Heart right ventricle (tissue), 16 donors: ENCODE results near the gene AACS. TPM values are rescaled to one million over a fixed set of nuclear protein-coding genes. Genes with fewer than 3 reads are reported as not detected.
"Not testable (repeated sequence)": the region's sequence is repeated elsewhere in the genome, so short reads cannot be mapped to it uniquely, and the experiment has no call there.

Source experiments
- ATAC-seq, 8 donors: fragments of 200-7000 bp; cut with Tn5 transposase; one replicate each; pipeline ENCODE4 v1.9.1; 2020; ENCODE audit warnings: mild to moderate bottlenecking in 8 of 8, moderate library complexity in 8 of 8, moderate number of reproducible peaks in 1 of 8
- DNase-seq, 2 donors: peaks; one replicate each; pipeline ENCODE4 v3.0.0-alpha.2; 2020
- H3K27ac ChIP-seq, 10 donors: fragments of 200-600 bp; sonication (generic) in 2 of 10; one replicate each; pipeline versions ENCODE4 v1.5.0 to v1.8.0; 2020 to 2022; ENCODE audit warnings: mild to moderate bottlenecking in 3 of 10
- H3K27me3 ChIP-seq, 7 donors: fragments of 200-600 bp; one replicate each; pipeline ENCODE4 v1.8.0; 2021 to 2022; ENCODE audit warnings: mild to moderate bottlenecking in 2 of 7
- H3K36me3 ChIP-seq, 9 donors: fragments of 200-600 bp; sonication (generic) in 1 of 9; one replicate each; pipeline versions ENCODE4 v1.5.0 to v1.8.0; 2020 to 2022; ENCODE audit warnings: mild to moderate bottlenecking in 2 of 9
- H3K4me1 ChIP-seq, 9 donors: fragments of 200-600 bp; sonication (generic) in 1 of 9; one replicate each; pipeline versions ENCODE4 v1.5.0 to v1.8.0; 2020 to 2022; ENCODE audit warnings: mild to moderate bottlenecking in 4 of 9
- H3K4me3 ChIP-seq, 10 donors: fragments of 200-600 bp; sonication (generic) in 2 of 10; one replicate each; pipeline versions ENCODE4 v1.5.0 to v1.8.0; 2020 to 2022; ENCODE audit warnings: mild to moderate bottlenecking in 7 of 10, moderate library complexity in 2 of 10
- H3K9me3 ChIP-seq, 11 donors: fragments of 200-600 bp in 10 of 11; sonication (generic) in 2 of 11; one replicate each; pipeline versions ENCODE4 v1.5.0 to v1.8.0; 2013 to 2022; ENCODE audit warnings: mild to moderate bottlenecking in 2 of 11, control low read depth in 1 of 11, moderate library complexity in 1 of 11
- CTCF ChIP-seq, 9 donors: fragments of 200-600 bp; sonication (generic) in 2 of 9; IDR thresholded peaks; one replicate each; pipeline versions ENCODE4 v1.5.0 to v1.8.0; 2021 to 2022; ENCODE audit warnings: antibody characterized with exemption in 9 of 9, mild to moderate bottlenecking in 5 of 9, moderate library complexity in 1 of 9
- WGBS, 2 donors: extraction: QIAGEN DNeasy Blood & Tissue Kit; methylation state at CpG; one replicate each; pipeline ENCODE4 v1.1.7; 2013; ENCODE audit warnings: inconsistent platforms in 1 of 2; 5-methylcytosine and 5-hydroxymethylcytosine counted together
- intact Hi-C, 10 donors: fragments of 100-400 bp; cut with DNase I; formaldehyde crosslinking; loops; one replicate each; pipeline versions ENCODE4 v1.11.1 to v1.14.2; 2022
- polyA plus RNA-seq, 2 donors: library from polyadenylated mRNA; stranded (reverse); fragments of 200-250 nt; gene quantifications; one replicate each; pipeline ENCODE4 v1.2.3, GENCODE V29; 2013
- total RNA-seq, 10 donors: library from RNA; stranded (reverse); fragmentation: NEBNext Ultra II Directional in 3 of 10; extraction: Animal tissue kit (Norgen Biotek cat#: 25700) in 3 of 10; gene quantifications; one replicate each; pipeline versions ENCODE4 v1.2.1 to v1.2.4, GENCODE V29; 2021 to 2023
- donor health status: Arrhythmogenic right ventricular cardiomyopathy.
- donor health status: ischemic (EF 13 %, LVEDD 7.1; RV severe dilation, severe dysfunction).
- donor health status: healthy with polysubstance abuse.
- donor health status: DM: no; HTN: yes; CAD: no.
- donor health status: DM: no; HTN: no; CAD: no.
- donor health status: ischemic (EF 25% LVEDD 6.9; RV normal size, moderate dysfunction).
- donor health status: ischemic (EF 25% LVEDD 5.7; RV mildly dilated, moderate dysfunction).
- donor health status: healthy.
- donor health status: DM: yes; HTN: yes; CAD: no.
- donor health status: Ischemic cardiomyopathy.
- donor health status: ischemic (EF 35%, LVEDD 5.7; RV mildly dilated, moderate dysfunction).
- donor health status: nonischemic (EF 11% LVEDD 7.7; RV severe dilation, severe dysfunction).
- donor health status: DM: yes; HTN: yes; CAD: no.
- donor health status: PGD.
- donor health status: ischemic (EF 29% LVEDD 5.4; RV normal size, mild dysfunction).
- donor health status: nonischemic (EF 23%, LVEDD 6.1; RV moderate dilation, normal function).

AACS gene
- total and polyA plus RNA-seq, 12 donors = 8.5 to 19.4 (median 12.1) TPM

GRCh38 chr12:125070661-125071390, 5.6 kb downstream of the AACS start:
- Histone ChIP-seq H3K4me1 (peaks cover 3 to 22% (median 10%) of the 10 kb centered on the region in 9 donors), H3K27me3 (no peaks in the 10 kb centered on the region), H3K9me3 (no peaks in the 10 kb centered on the region), H3K27ac (no peak overlapping the region), H3K36me3 (peaks cover 0 to 18% (median 0%) of the 10 kb centered on the region in 9 donors), H3K4me3 (no peak overlapping the region)
- DNase-seq = no peak
- WGBS, 2 donors = 93 to 94% methylated on average over 11 of the region's 11 CpGs
- no peak for TF ChIP-seq CTCF (IDR thresholded peaks at IDR 0.05)
- intact Hi-C loops = no loop called here
- ATAC-seq = no peak

- WGBS, 2 donors = 86 to 94% methylated on average over 12 of the region's 12 CpGs
- ATAC-seq (no peak), DNase-seq (no peak)
- TF ChIP-seq CTCF (IDR thresholded peaks at IDR 0.05) = no peak
- Histone ChIP-seq H3K9me3 (no peaks in the 10 kb centered on the region), H3K4me3 (no peak overlapping the region), H3K36me3 (peaks cover 0 to 24% (median 1%) of the 10 kb centered on the region in 9 donors), H3K27ac (no peak overlapping the region), H3K4me1 (peaks cover 0 to 18% (median 10%) of the 10 kb centered on the region in 9 donors), H3K27me3 (no peaks in the 10 kb centered on the region)
- intact Hi-C loops = no loop called here
Observed at GRCh38 chr12:125071456-125071855, 6.2 kb downstream of the AACS start.

- Histone ChIP-seq H3K9me3 (no peaks in the 10 kb centered on the region), H3K4me3 (no peak overlapping the region), H3K36me3 (peaks cover 0 to 34% (median 7%) of the 10 kb centered on the region in 9 donors), H3K27me3 (no peaks in the 10 kb centered on the region), H3K27ac (no peak overlapping the region), H3K4me1 (peaks cover 0 to 14% (median 5%) of the 10 kb centered on the region in 9 donors)
- WGBS, 2 donors = 90% methylated on average over 2 of the region's 2 CpGs
- intact Hi-C loops = no loop called here
- ATAC-seq = no peak
- no peak for DNase-seq
- TF ChIP-seq CTCF (IDR thresholded peaks at IDR 0.05) = no peak
Observed at GRCh38 chr12:125072496-125072895, 7.3 kb downstream of the AACS start.

GRCh38 chr12:125074294-125074693, 9.1 kb downstream of the AACS start:
- H3K9me3 ChIP-seq, H3K27ac ChIP-seq, ATAC-seq, H3K4me1 ChIP-seq, H3K4me3 ChIP-seq, DNase-seq, intact Hi-C loops, H3K27me3 ChIP-seq: not testable (repeated sequence)
- 84 to 92% methylated on average over 2 of the region's 2 CpGs for WGBS, 2 donors
- H3K36me3 ChIP-seq = peaks cover 0 to 52% (median 7%) of the 10 kb centered on the region in 9 donors

- H3K9me3 ChIP-seq = no peaks in the 10 kb centered on the region
- peaks cover 0 to 60% (median 7%) of the 10 kb centered on the region in 9 donors for H3K36me3 ChIP-seq
- no peak overlapping the region for H3K4me3 ChIP-seq
- no peaks in the 10 kb centered on the region for H3K27me3 ChIP-seq
- no peak for TF ChIP-seq CTCF (IDR thresholded peaks at IDR 0.05)
- H3K4me1 ChIP-seq = peaks cover 0 to 4% (median 0%) of the 10 kb centered on the region in 9 donors
- ATAC-seq (no peak), DNase-seq (no peak)
- 96% methylated on average over 6 of the region's 6 CpGs for WGBS, 2 donors
- intact Hi-C loops = no loop called here
- no peak overlapping the region for H3K27ac ChIP-seq
Observed at GRCh38 chr12:125076103-125076502, 10.9 kb downstream of the AACS start.
